Astrocyte of the cerebellum (primary cell): ENCODE measurements around the gene FNTB.

Experiments used
- DNase-seq: peaks from one replicate; pipeline ENCODE4 v3.0.0-alpha.2; 2011; ENCODE audit warnings: low read depth
- H3K4me3 ChIP-seq: 2 replicates; pipeline ENCODE4 v1.5.1; 2011; ENCODE audit warnings: mild to moderate bottlenecking, low read depth, low read length, moderate library complexity
- in situ Hi-C: cut with HindIII; loops from 2 replicates; pipeline ENCODE4 v1.10.0; 2017; ENCODE audit warnings: low sequenced_read_pairs
- TF ChIP-seq, protein P1 (sequence below): IDR thresholded peaks from 2 replicates; pipeline ENCODE4 v1.5.1; 2012; ENCODE audit warnings: low read length, low read depth, moderate library complexity, mild to moderate bottlenecking; ENCODE audit errors: missing control alignments

Gene FNTB

DNA sequence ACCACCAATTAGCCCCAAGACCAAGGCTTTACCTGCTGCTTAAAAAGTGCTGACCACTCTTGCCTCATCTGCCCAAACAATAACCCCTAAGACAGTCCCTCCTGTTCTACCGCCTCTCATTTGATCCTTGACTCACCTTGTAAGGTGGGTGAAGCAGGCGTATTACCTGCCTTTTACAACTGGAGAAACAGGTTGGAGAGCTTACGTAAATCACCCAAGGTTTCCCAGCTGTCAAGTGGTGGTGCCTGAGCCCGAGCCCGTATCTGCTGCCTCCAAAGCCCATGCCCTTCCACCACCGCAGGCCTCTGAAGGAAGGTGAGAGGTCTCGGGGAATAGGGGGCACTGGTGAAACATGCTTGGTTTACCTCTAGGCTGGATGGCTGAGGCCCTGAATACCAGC, 79.0 kb downstream of the FNTB start:
- in situ Hi-C loops, result no loop called here
- DNase-seq, result no peak
- no peak overlapping the region for H3K4me3 ChIP-seq
- TF ChIP-seq, protein P1, sequence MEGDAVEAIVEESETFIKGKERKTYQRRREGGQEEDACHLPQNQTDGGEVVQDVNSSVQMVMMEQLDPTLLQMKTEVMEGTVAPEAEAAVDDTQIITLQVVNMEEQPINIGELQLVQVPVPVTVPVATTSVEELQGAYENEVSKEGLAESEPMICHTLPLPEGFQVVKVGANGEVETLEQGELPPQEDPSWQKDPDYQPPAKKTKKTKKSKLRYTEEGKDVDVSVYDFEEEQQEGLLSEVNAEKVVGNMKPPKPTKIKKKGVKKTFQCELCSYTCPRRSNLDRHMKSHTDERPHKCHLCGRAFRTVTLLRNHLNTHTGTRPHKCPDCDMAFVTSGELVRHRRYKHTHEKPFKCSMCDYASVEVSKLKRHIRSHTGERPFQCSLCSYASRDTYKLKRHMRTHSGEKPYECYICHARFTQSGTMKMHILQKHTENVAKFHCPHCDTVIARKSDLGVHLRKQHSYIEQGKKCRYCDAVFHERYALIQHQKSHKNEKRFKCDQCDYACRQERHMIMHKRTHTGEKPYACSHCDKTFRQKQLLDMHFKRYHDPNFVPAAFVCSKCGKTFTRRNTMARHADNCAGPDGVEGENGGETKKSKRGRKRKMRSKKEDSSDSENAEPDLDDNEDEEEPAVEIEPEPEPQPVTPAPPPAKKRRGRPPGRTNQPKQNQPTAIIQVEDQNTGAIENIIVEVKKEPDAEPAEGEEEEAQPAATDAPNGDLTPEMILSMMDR, result no peak

DNA sequence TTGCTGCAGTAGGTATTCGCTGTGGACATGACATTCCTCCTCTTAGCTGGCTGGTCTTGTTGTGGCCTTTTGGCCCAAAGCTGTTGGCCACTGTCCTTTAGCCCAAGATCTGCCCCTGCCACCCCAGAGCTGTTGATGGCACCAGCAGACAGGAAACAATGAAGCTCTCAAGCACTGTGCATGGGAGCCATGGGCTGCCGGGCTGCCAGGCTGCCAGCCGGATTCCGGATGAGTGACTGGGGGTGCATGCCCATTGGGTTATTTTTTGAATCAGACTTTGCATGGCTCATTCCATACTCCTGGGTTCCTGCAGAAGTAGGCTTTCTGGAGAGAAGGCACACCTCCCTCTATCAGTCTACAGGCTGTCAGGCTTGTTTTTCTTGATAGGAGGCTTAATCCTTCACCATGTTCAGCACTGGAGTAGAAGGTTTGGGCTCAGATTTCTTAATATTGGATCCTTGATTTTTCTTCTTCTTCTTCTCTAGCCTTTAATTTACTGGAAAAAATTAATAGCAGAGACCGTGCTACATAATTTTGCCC, 83.2 kb downstream of the FNTB start:
- TF ChIP-seq, protein P1, result no peak
- in situ Hi-C loops, result no loop called here
- DNase-seq, result no peak
- H3K4me3 ChIP-seq, result no peak overlapping the region

DNA sequence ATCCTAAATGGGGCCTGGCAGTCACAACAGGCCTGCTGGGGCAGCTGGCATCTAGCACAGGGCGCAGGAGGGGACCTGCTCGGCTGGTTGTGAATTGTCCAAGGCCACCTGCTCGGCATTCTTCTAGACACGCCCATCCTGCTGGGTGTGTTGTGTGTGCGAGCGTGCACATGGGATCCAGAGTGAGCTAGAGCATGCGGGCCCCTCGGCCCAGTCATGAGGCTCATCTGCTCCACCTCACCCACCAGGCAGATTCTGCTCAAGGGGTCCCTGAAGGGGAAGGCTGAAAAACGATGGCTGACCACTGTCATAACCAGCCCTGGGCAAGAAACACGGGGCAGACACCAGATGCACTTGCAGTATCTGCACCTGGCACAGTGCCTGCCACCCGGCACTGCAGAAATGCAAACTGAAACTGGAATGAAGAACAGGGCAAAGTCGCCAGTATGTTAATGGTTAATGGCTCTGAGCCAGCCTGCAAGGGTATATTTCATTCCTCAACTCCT, 83.8 kb downstream of the FNTB start:
- TF ChIP-seq, protein P1, result no peak
- DNase-seq, result no peak
- H3K4me3 ChIP-seq, result no peak overlapping the region
- in situ Hi-C loops, result no loop called here

GRCh38 chr14:65071544-65071943, 84.8 kb downstream of the FNTB start:
- DNase-seq, result no peak
- H3K4me3 ChIP-seq, result no peak overlapping the region
- in situ Hi-C loops, result no loop called here
- TF ChIP-seq, protein P1, result no peak

- TF ChIP-seq, protein P1, result no peak
- DNase-seq, result no peak
- in situ Hi-C loops, result no loop called here
- H3K4me3 ChIP-seq, result no peak overlapping the region
Observed at GRCh38 chr14:65072256-65072655, 85.6 kb downstream of the FNTB start.

DNA sequence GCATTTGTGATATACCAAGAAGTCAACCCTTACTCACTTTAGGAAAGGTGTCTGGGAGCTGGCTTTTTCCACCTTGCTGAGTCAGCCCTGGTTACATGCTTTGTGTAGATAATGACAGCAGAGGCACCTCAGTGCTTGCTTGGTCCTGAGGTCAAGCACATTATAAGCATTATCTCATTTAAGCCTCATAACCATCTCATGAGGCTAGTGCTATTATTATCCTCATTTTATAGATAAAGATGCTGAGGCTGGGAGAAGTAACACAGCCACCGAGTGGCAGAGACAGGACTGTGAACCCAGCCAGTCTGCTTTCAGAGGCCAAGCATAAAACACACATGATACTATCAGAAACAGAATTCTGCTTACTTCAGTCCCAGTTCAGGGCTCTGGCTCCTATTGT, 86.2 kb downstream of the FNTB start:
- in situ Hi-C loops, result no loop called here
- TF ChIP-seq, protein P1, result no peak
- no peak for DNase-seq
- no peak overlapping the region for H3K4me3 ChIP-seq
